IMR-90 (cell line): ENCODE data around the gene MAGI2. TPM values are rescaled to one million over a fixed set of nuclear protein-coding genes. Genes with fewer than 3 reads are reported as not detected.

Source experiments
- ATAC-seq: fragments of 200-7000 bp; cut with Tn5 transposase; 2 replicates; pipeline ENCODE4 v1.9.1; 2020; ENCODE audit warnings: low read depth, mild to moderate bottlenecking, moderate library complexity
- BruUV-seq: library from RNA; stranded (reverse); fragments of 400-500 nt; replicated peaks from 2 replicates; lab custom pipeline; 2021; lab: Mats Ljungman, UMichigan
- CTCF ChIA-PET: fragments of 300-600 bp; formaldehyde crosslinking; extraction: SDS; loops from one replicate; lab custom pipeline; 2021; ENCODE audit warnings: antibody characterized with exemption; lab: Yijun Ruan, JAX
- POLR2A ChIA-PET: fragments of 300-600 bp; sonication (Branson Sonifier 250); formaldehyde crosslinking; loops from one replicate; lab custom pipeline; 2022; ENCODE audit warnings: antibody characterized with exemption; ENCODE audit not compliant: unreplicated experiment; lab: Charles Lee
- DNase-seq: peaks from one replicate; pipeline ENCODE4 v3.0.0; 2013
- H2AFZ ChIP-seq: replicated peaks from 2 replicates; pipeline ENCODE3; 2013; ENCODE audit warnings: low read length, mild to moderate bottlenecking; ENCODE audit not compliant: poor library complexity
- H2AK5ac ChIP-seq: 2 replicates; pipeline ENCODE4 v1.6.1; 2013; ENCODE audit warnings: low read depth, low read length, inconsistent platforms
- H2AK9ac ChIP-seq: replicated peaks from 2 replicates; pipeline ENCODE3; 2013; ENCODE audit warnings: mild to moderate bottlenecking, low read depth, low read length, moderate library complexity; ENCODE audit not compliant: poor library complexity
- H2BK120ac ChIP-seq: 2 replicates; pipeline ENCODE4 v1.6.1; 2013; ENCODE audit warnings: low read depth, low read length, inconsistent platforms
- H2BK15ac ChIP-seq: 3 replicates; pipeline ENCODE4 v1.6.1; 2013; ENCODE audit warnings: low read depth, low read length, inconsistent platforms
- H2BK20ac ChIP-seq: 2 replicates; pipeline ENCODE4 v1.6.1; 2013; ENCODE audit warnings: low read depth, mild to moderate bottlenecking, inconsistent platforms, low read length, moderate library complexity
- H2BK5ac ChIP-seq: 2 replicates; pipeline ENCODE4 v1.6.1; 2013; ENCODE audit warnings: mild to moderate bottlenecking, low read depth, low read length, inconsistent platforms; ENCODE audit not compliant: poor library complexity, severe bottlenecking
- H3K14ac ChIP-seq: replicated peaks from 2 replicates; pipeline ENCODE4 v1.6.1; 2013; ENCODE audit warnings: low read depth, low read length, inconsistent platforms
- H3K18ac ChIP-seq: 2 replicates; pipeline ENCODE4 v1.6.1; 2013; ENCODE audit warnings: low read depth, low read length, control low read depth
- H3K23ac ChIP-seq: 2 replicates; pipeline ENCODE4 v1.6.1; 2013; ENCODE audit warnings: low read depth, low read length, inconsistent platforms
- H3K27ac ChIP-seq: 2 replicates; pipeline ENCODE4 v1.5.1; 2013; ENCODE audit warnings: mild to moderate bottlenecking, control low read depth, low read length; ENCODE audit not compliant: insufficient read depth
- H3K27me3 ChIP-seq: 2 replicates; pipeline ENCODE4 v1.6.1; 2013; ENCODE audit warnings: low read length; ENCODE audit not compliant: control insufficient read depth, insufficient read depth
- H3K36me3 ChIP-seq: 2 replicates; pipeline ENCODE4 v1.6.1; 2013; ENCODE audit warnings: low read length, mixed read lengths; ENCODE audit not compliant: control insufficient read depth, insufficient read depth
- H3K4ac ChIP-seq: 2 replicates; pipeline ENCODE4 v1.6.1; 2013; ENCODE audit warnings: low read depth, low read length, inconsistent platforms
- H3K4me1 ChIP-seq: 2 replicates; pipeline ENCODE4 v1.6.1; 2013; ENCODE audit warnings: low read length, mixed read lengths; ENCODE audit not compliant: control insufficient read depth, insufficient read depth
- H3K4me2 ChIP-seq: 2 replicates; pipeline ENCODE4 v1.6.1; 2013; ENCODE audit warnings: low read depth, mild to moderate bottlenecking, control low read depth, low read length, moderate library complexity
- H3K4me3 ChIP-seq: 2 replicates; pipeline ENCODE4 v1.5.1; 2013; ENCODE audit warnings: low read depth, mild to moderate bottlenecking, control low read depth, low read length, moderate library complexity; ENCODE audit not compliant: insufficient read depth
- H3K56ac ChIP-seq: 2 replicates; pipeline ENCODE4 v1.6.1; 2013; ENCODE audit warnings: low read length, inconsistent platforms; ENCODE audit not compliant: insufficient read depth; ENCODE audit errors: extremely low read depth
- H3K79me1 ChIP-seq, 2 experiments: 2 replicates each; pipeline ENCODE4 v1.6.1; 2013; ENCODE audit warnings: low read length in 2 of 2, inconsistent platforms in 1 of 2, low read depth in 1 of 2
- H3K9ac ChIP-seq: 2 replicates; pipeline ENCODE4 v1.6.1; 2013; ENCODE audit warnings: low read depth, low read length, control low read depth
- H3K9me1 ChIP-seq: 2 replicates; pipeline ENCODE4 v1.6.1; 2013; ENCODE audit warnings: low read length, inconsistent platforms; ENCODE audit not compliant: insufficient read depth
- H3K9me3 ChIP-seq: 2 replicates; pipeline ENCODE4 v1.6.1; 2013; ENCODE audit warnings: low read length; ENCODE audit not compliant: control insufficient read depth, insufficient read depth
- H4K20me1 ChIP-seq: 2 replicates; pipeline ENCODE4 v1.6.1; 2013; ENCODE audit warnings: low read length, inconsistent platforms; ENCODE audit not compliant: insufficient read depth
- H4K5ac ChIP-seq: 2 replicates; pipeline ENCODE4 v1.6.1; 2013; ENCODE audit warnings: mild to moderate bottlenecking, low read depth, low read length, control low read depth
- H4K8ac ChIP-seq, 2 experiments: 2 replicates each; pipeline ENCODE4 v1.6.1; 2013; ENCODE audit warnings: low read depth in 2 of 2, low read length in 2 of 2, control low read depth in 1 of 2, inconsistent platforms in 1 of 2
- H4K91ac ChIP-seq: 2 replicates; pipeline ENCODE4 v1.6.1; 2013; ENCODE audit warnings: low read depth, low read length, inconsistent platforms; ENCODE audit not compliant: insufficient read depth
- CEBPB ChIP-seq: IDR thresholded peaks from 2 replicates; pipeline ENCODE4 v1.6.1; 2012; ENCODE audit warnings: low read depth, low read length, improper control_type of control experiment
- FOS ChIP-seq: fragments of 150-350 bp; IDR thresholded peaks from 2 replicates; pipeline ENCODE4 v1.6.1; 2016; ENCODE audit warnings: low read depth, low read length
- MXI1 ChIP-seq: IDR thresholded peaks from 2 replicates; pipeline ENCODE4 v1.6.1; 2012; ENCODE audit warnings: low read depth, mild to moderate bottlenecking, low read length, moderate library complexity, borderline replicate concordance
- WGBS, 2 experiments: methylation state at CpG; one replicate each; pipeline versions ENCODE4 v1.1.5 to v1.1.7; 2013; ENCODE audit warnings: missing lambda C conversion rate in 2 of 2; ENCODE audit not compliant: insufficient read length in 1 of 2; ENCODE audit errors: extremely low coverage in 2 of 2; 5-methylcytosine and 5-hydroxymethylcytosine counted together
- dilution Hi-C: fragments of 300-500 bp; cut with HindIII; formaldehyde crosslinking; loops from one replicate; pipeline ENCODE4 v1.14.3; 2018; ENCODE audit warnings: low sequenced_read_pairs; ENCODE audit not compliant: unreplicated experiment
- in situ Hi-C: fragments of 300-500 bp; cut with MboI; formaldehyde crosslinking; loops from 3 replicates; pipeline ENCODE4 v1.14.3; 2019; ENCODE audit warnings: low sequenced_read_pairs, inconsistent platforms, mixed read lengths
- intact Hi-C: fragments of 100-400 bp; cut with micrococcal nuclease; formaldehyde crosslinking; loops from 2 replicates; pipeline ENCODE4 v1.10.0; 2022
- polyA plus RNA-seq, 3 experiments: library from polyadenylated mRNA; depleted of rRNA; stranded (reverse); fragments of >200 nt; gene quantifications; 2 replicates each; pipeline ENCODE4 v1.2.3, GENCODE V29; 2012; ENCODE audit warnings: low replicate concordance in 1 of 3
- total RNA-seq: library from RNA; depleted of rRNA; stranded (reverse); fragments of >200 nt; gene quantifications from 2 replicates; pipeline ENCODE4 v1.2.3, GENCODE V29; 2012
- TF ChIP-seq, protein P1 (sequence below): fragments of 150-350 bp; IDR thresholded peaks from 2 replicates; pipeline ENCODE4 v1.6.1; 2017; ENCODE audit warnings: mild to moderate bottlenecking, antibody characterized with exemption, low read length, low read depth

MAGI2 gene
- total and polyA plus RNA-seq, 2 of the 4 experiments (the other 2 are of a cell fraction): 2.5 to 17.9 TPM

DNA sequence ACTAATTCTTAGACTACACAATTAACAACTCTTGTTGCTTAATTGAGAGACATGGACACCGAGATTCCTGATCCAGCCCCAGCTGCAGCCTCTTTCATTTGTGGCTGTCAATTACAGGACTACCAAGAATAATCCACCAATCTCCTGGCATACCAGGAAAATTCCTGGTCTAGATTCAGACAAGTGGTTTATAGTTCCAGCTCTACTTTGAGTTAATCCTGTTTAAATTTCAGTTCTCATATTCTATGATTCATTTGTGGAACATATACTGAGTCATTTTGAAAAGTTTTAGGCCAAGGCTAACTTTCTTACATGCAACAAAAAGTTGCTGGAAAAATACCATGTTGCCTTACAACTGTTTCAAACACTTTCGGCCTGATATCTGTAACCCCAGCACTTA is 253.5 kb downstream of the MAGI2 start:
- H2AFZ ChIP-seq: no peak overlapping the region
- no peak overlapping the region for H2AK5ac ChIP-seq
- H2BK20ac ChIP-seq: no peak overlapping the region
- no peak overlapping the region for H3K4ac ChIP-seq
- H3K27ac ChIP-seq: peak overlapping the region; percentile 71
- H3K14ac ChIP-seq: no peak overlapping the region
- POLR2A ChIA-PET: interaction anchor here (0.6 kb wide), 1 partner anchor 10 kb away, joined by 3 read pairs; no protein-coding TSS in a partner anchor
- in situ Hi-C loops: no loop called here
- H3K4me2 ChIP-seq: peak overlapping the region; percentile 54; the same call in 1 of the 2 replicates
- 0 out of 4 replicates have a peak overlapping the region, but pooled peaks of 1 of the 2 experiments have one; percentile 20 for H4K8ac ChIP-seq
- intact Hi-C loops: no loop called here
- no peak for TF ChIP-seq CEBPB
- TF ChIP-seq, protein P1, sequence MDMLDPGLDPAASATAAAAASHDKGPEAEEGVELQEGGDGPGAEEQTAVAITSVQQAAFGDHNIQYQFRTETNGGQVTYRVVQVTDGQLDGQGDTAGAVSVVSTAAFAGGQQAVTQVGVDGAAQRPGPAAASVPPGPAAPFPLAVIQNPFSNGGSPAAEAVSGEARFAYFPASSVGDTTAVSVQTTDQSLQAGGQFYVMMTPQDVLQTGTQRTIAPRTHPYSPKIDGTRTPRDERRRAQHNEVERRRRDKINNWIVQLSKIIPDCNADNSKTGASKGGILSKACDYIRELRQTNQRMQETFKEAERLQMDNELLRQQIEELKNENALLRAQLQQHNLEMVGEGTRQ: no peak
- TF ChIP-seq MXI1: no peak
- TF ChIP-seq FOS: peak; percentile 47
- peak; percentile 92 for ATAC-seq
- H4K20me1 ChIP-seq: no peaks in the 10 kb centered on the region; the same call in 1 of the 2 replicates
- no peak overlapping the region for H4K91ac ChIP-seq
- no peak overlapping the region for H4K5ac ChIP-seq
- dilution Hi-C loops: no loop called here
- peaks cover 5% of the 10 kb centered on the region; the same call in 1 of the 2 replicates for H3K9me1 ChIP-seq
- BruUV-seq: no TSS peak
- no peaks in the 10 kb centered on the region for H3K27me3 ChIP-seq
- H3K56ac ChIP-seq: no peak overlapping the region
- H3K36me3 ChIP-seq: no peaks in the 10 kb centered on the region
- peak overlapping the region; percentile 55; the same call in 1 of the 2 replicates for H2BK120ac ChIP-seq
- H3K4me1 ChIP-seq: peaks cover 4% of the 10 kb centered on the region
- DNase-seq: peak; percentile 84
- WGBS, 2 experiments: 40% methylated on average over 1 of the region's 2 CpGs; no CpG with 5 or more reads in 1 of the 2 experiments
- peak overlapping the region; percentile 58; the same call in 1 of the 2 replicates for H3K18ac ChIP-seq
- H3K4me3 ChIP-seq: no peak overlapping the region
- H3K79me1 ChIP-seq: peaks cover 18 to 41% of the 10 kb centered on the region in 2 experiments; a peak in 3 of 4 replicates
- CTCF ChIA-PET: interaction anchor here (0.6 to 0.7 kb wide), 3 partner anchors 68 to 545 kb away, joined by 3 read pairs; no protein-coding TSS in a partner anchor
- no peaks in the 10 kb centered on the region for H3K9me3 ChIP-seq
- no peak overlapping the region for H3K23ac ChIP-seq
- H3K9ac ChIP-seq: no peak overlapping the region
- peak overlapping the region; percentile 95 for H2BK5ac ChIP-seq
- H2BK15ac ChIP-seq: no peak overlapping the region
- H2AK9ac ChIP-seq: no peak overlapping the region
